Measurements from ENCODE around the gene MAD1L1. TPM values are rescaled to one million over a fixed set of nuclear protein-coding genes. Genes with fewer than 3 reads are reported as not detected.

MAD1L1 gene
- total and polyA plus RNA-seq, 11 donors = 11.1 to 29.7 (median 20.9) TPM

- ATAC-seq (no peak), DNase-seq (peak in 1 of 5 donors; percentile 12)
- Histone ChIP-seq H3K9me3 (no peaks in the 10 kb centered on the region), H3K27me3 (no peaks in the 10 kb centered on the region), H3K36me3 (peaks cover 0 to 3% (median 0%) of the 10 kb centered on the region in 9 donors), H3K4me3 (no peak overlapping the region), H3K4me1 (peaks cover 0 to 60% (median 7%) of the 10 kb centered on the region in 12 donors), H3K27ac (no peak overlapping the region)
- intact Hi-C loops (cut with DNase I) = no loop called here
- 95 to 98% (median 96%) methylated on average over 30 of the region's 30 CpGs for WGBS, 4 donors
- TF ChIP-seq CTCF (IDR thresholded peaks at IDR 0.05) (no peak), POLR2A (IDR thresholded peaks at IDR 0.05) (no peak)
These were observed 309.1 kb downstream of the MAD1L1 start for GRCh38 chr7:1923409-1924257.

GRCh38 chr7:1922870-1923236 lies 309.9 kb downstream of the MAD1L1 start:
- Histone ChIP-seq H3K27ac (no peak overlapping the region), H3K27me3 (no peaks in the 10 kb centered on the region), H3K9me3 (no peaks in the 10 kb centered on the region), H3K4me3 (no peak overlapping the region), H3K4me1 (peaks cover 0 to 62% (median 7%) of the 10 kb centered on the region in 12 donors), H3K36me3 (peaks cover 0 to 3% (median 0%) of the 10 kb centered on the region in 9 donors)
- TF ChIP-seq CTCF (IDR thresholded peaks at IDR 0.05) (no peak), POLR2A (IDR thresholded peaks at IDR 0.05) (no peak)
- intact Hi-C loops (cut with DNase I) = no loop called here
- ATAC-seq = no peak
- 97 to 98% (median 98%) methylated on average over 7 of the region's 7 CpGs for whole genome bisulfite sequencing, 4 donors
- DNase-seq = no peak

GRCh38 chr7:1922071-1922869 lies 310.5 kb downstream of the MAD1L1 start:
- H3K4me1 ChIP-seq = peaks cover 0 to 67% (median 8%) of the 10 kb centered on the region in 12 donors
- H3K27me3 ChIP-seq = no peaks in the 10 kb centered on the region
- peaks cover 0 to 3% (median 0%) of the 10 kb centered on the region in 9 donors for H3K36me3 ChIP-seq
- H3K4me3 ChIP-seq = no peak overlapping the region
- peak in 1 of 5 donors; percentile 29 for DNase-seq
- no peak for ATAC-seq
- no peak overlapping the region for H3K27ac ChIP-seq
- TF ChIP-seq CTCF (IDR thresholded peaks at IDR 0.05) = no peak
- TF ChIP-seq POLR2A (IDR thresholded peaks at IDR 0.05) = no peak
- H3K9me3 ChIP-seq = no peaks in the 10 kb centered on the region
- WGBS, 4 donors = 90 to 92% (median 92%) methylated on average over 41 to 42 of the region's 42 CpGs
- intact Hi-C loops (cut with DNase I) = no loop called here

GRCh38 chr7:1920881-1921280 lies 311.9 kb downstream of the MAD1L1 start:
- no peak for TF ChIP-seq CTCF (IDR thresholded peaks at IDR 0.05)
- no peak for TF ChIP-seq POLR2A (IDR thresholded peaks at IDR 0.05)
- peak overlapping the region in 1 of 12 donors; percentile 40 for H3K4me3 ChIP-seq
- 90 to 94% (median 92%) methylated on average over 16 of the region's 16 CpGs for WGBS, 4 donors
- peaks cover 0 to 3% (median 0%) of the 10 kb centered on the region in 9 donors for H3K36me3 ChIP-seq
- H3K27ac ChIP-seq = peak overlapping the region in 1 of 12 donors; percentile 73
- DNase-seq (peak in 2 of 5 donors; percentile 10 to 15), ATAC-seq (no peak)
- intact Hi-C loops (cut with DNase I) = no loop called here
- H3K4me1 ChIP-seq = peaks cover 0 to 69% (median 8%) of the 10 kb centered on the region in 12 donors
- no peaks in the 10 kb centered on the region for H3K9me3 ChIP-seq
- no peaks in the 10 kb centered on the region for H3K27me3 ChIP-seq
